Peyer's patch (tissue), 4 donors: ENCODE measurements around the gene B3GALT5. TPM values are rescaled to one million over a fixed set of nuclear protein-coding genes. Genes with fewer than 3 reads are reported as not detected.
A peak's percentile ranks its signal among the peaks of the same experiment; 100 is the strongest.

Source experiments
- DNase-seq, 3 donors: peaks; one replicate each; pipeline ENCODE4 v3.0.0-alpha.2; 2017 to 2019
- H3K27ac ChIP-seq, 4 donors: fragments of 200-600 bp; sonication (generic); one replicate each; pipeline ENCODE4 v1.5.1; 2016 to 2019
- H3K27me3 ChIP-seq, 2 donors: fragments of 200-600 bp; sonication (generic); one replicate each; pipeline ENCODE4 v1.5.1; 2019
- H3K36me3 ChIP-seq, 3 donors: fragments of 200-600 bp; sonication (generic); one replicate each; pipeline ENCODE4 v1.5.1; 2016 to 2019
- H3K4me1 ChIP-seq, 4 donors: fragments of 200-600 bp; sonication (generic); one replicate each; pipeline ENCODE4 v1.5.1; 2016 to 2019
- H3K4me3 ChIP-seq, 4 donors: fragments of 200-600 bp; sonication (generic); 1 replicate in 3 of 4; 2 replicates in 1 of 4; pipeline ENCODE4 v1.5.1; 2016 to 2019; ENCODE audit warnings: mild to moderate bottlenecking in 1 of 4
- H3K9me3 ChIP-seq, 4 donors: fragments of 200-600 bp; sonication (generic); one replicate each; pipeline ENCODE4 v1.5.1; 2016 to 2019; ENCODE audit warnings: mild to moderate bottlenecking in 1 of 4
- CTCF ChIP-seq, 6 experiments: fragments of 450-650 bp in 4 of 6; fragments of 200-600 bp in 2 of 6; sonication (generic) in 1 of 6; IDR thresholded peaks; one replicate each; pipeline ENCODE4 v1.5.1; 2017 to 2019; ENCODE audit warnings: antibody characterized with exemption in 6 of 6, mild to moderate bottlenecking in 3 of 6, moderate library complexity in 1 of 6
- POLR2A ChIP-seq, 2 donors: fragments of 450-650 bp; IDR thresholded peaks; one replicate each; pipeline ENCODE4 v1.5.1; 2017; ENCODE audit warnings: antibody characterized with exemption in 2 of 2, mild to moderate bottlenecking in 2 of 2, moderate library complexity in 2 of 2
- total RNA-seq, 4 donors: library from RNA; depleted of rRNA; stranded (reverse); fragments of >200 nt; gene quantifications; one replicate each; pipeline ENCODE4 v1.1.0, GENCODE V29; 2016

Gene B3GALT5
- total RNA-seq, 4 donors from 2014 or later, result 16.5 to 147 (median 125) TPM

- Histone ChIP-seq H3K4me1 (peaks cover 0 to 18% (median 0%) of the 10 kb centered on the region in 4 donors), H3K4me3 (no peak overlapping the region)
Measured at GRCh38 chr21:39667353-39667891, 54.7 kb downstream of the B3GALT5 start.

DNA sequence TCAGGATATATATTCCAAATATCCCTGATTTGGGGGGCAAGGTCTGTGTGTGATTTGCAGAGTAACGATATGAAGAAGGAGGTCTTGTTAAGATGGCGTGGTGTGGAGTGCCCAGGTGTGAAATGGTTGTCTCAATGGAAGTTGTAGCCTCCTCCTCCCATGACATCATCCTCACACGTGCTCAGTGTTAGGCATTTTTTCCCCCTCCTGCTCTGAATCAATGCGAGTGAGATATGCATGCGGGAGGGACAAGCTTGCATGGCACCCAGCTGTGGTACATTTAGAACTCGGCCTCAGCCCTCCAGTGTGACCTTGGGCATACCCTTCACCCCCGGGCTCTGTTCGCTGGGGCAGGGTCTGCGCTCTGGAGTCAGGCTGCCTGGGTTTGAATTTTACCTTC is 55.6 kb downstream of the B3GALT5 start:
- Histone ChIP-seq H3K4me3 (no peak overlapping the region), H3K27me3 (no peaks in the 10 kb centered on the region), H3K9me3 (no peaks in the 10 kb centered on the region), H3K27ac (no peak overlapping the region), H3K36me3 (peaks cover 0 to 15% (median 0%) of the 10 kb centered on the region in 3 donors), H3K4me1 (peaks cover 0 to 20% (median 0%) of the 10 kb centered on the region in 4 donors)
- DNase-seq, result no peak
- no peak for TF ChIP-seq POLR2A (IDR thresholded peaks at IDR 0.05)
- no peak for TF ChIP-seq CTCF (IDR thresholded peaks at IDR 0.05)

More at GRCh38 chr21:39667353-39667891, 54.7 kb downstream of the B3GALT5 start:
- TF ChIP-seq CTCF (IDR thresholded peaks at IDR 0.05) (no peak), POLR2A (IDR thresholded peaks at IDR 0.05) (no peak)
- Histone ChIP-seq H3K36me3 (peaks cover 0 to 22% (median 0%) of the 10 kb centered on the region in 3 donors), H3K27ac (no peak overlapping the region), H3K27me3 (no peaks in the 10 kb centered on the region), H3K9me3 (no peaks in the 10 kb centered on the region)
- DNase-seq, result no peak

DNA sequence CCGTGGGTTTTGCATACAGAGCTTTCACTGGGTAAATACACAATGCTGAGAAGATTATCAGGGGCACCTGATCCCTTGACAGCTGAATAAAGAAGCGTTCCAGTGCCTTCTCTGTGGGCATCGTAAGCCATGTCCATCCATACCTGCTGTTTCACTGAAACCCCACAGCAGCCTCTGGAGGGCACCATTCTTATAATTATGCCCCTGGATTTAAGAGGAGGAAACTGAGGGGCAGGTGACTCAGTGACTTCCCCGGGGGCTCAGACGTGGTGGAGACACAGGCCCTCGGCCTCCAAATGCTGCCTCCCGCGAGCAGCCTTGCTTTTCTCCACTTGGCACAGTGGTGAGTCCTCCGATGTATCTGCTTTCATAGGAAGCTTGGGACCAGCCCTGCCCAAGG is 56.7 kb downstream of the B3GALT5 start:
- no peak for TF ChIP-seq CTCF (IDR thresholded peaks at IDR 0.05)
- TF ChIP-seq POLR2A (IDR thresholded peaks at IDR 0.05), result no peak
- H3K4me3 ChIP-seq, result no peak overlapping the region
- H3K9me3 ChIP-seq, result no peaks in the 10 kb centered on the region
- H3K4me1 ChIP-seq, result peaks cover 0 to 29% (median 0%) of the 10 kb centered on the region in 4 donors
- DNase-seq, result no peak
- peak overlapping the region in 3 of 4 donors; percentile 17 to 87 (median 69) for H3K27ac ChIP-seq
- H3K36me3 ChIP-seq, result peaks cover 0 to 9% (median 0%) of the 10 kb centered on the region in 3 donors
- H3K27me3 ChIP-seq, result no peaks in the 10 kb centered on the region

DNA sequence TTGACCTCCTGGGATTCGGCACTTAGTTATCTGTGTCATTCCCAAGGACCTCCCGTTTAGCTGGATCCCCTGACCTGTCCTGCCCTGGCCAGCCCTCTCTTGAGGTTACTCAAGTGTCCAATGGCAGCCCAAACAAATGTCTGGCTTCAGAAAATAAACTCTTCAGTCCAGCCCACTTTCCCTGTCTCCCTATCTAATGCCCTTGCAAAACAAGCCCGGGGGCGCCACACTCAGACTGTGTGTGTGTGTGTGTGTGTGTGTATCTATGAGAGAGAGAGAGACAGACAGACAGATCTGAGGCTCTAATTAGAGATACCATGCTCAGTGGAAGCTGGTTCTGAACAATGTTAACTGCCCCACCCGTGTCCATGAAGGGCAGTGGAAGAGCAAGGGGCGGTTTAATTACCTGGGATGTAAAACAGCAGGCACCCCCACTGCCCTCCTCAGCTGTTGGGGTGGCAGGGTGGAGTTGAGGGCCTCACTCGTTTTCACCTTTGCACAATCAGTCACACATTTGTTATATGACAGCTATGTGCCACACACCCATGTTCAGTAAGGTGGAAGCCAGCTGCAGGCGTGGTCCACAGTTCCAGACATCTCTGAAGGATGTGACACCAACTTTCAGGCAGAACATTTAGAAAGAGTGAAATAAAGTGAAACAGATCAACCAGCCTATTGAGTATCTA is 57.4 kb downstream of the B3GALT5 start:
- DNase-seq, result peak in 2 of 3 donors; percentile 79 to 85
- H3K27ac ChIP-seq, result peak overlapping the region in 3 of 4 donors; percentile 17 to 87 (median 69)
- peaks cover 0 to 9% (median 0%) of the 10 kb centered on the region in 3 donors for H3K36me3 ChIP-seq
- peak; percentile 40 to 70 for TF ChIP-seq POLR2A (IDR thresholded peaks at IDR 0.05)
- peak in 1 of 6 experiments; percentile 20 for TF ChIP-seq CTCF (IDR thresholded peaks at IDR 0.05)
- H3K4me1 ChIP-seq, result peaks cover 0 to 35% (median 0%) of the 10 kb centered on the region in 4 donors
- no peak overlapping the region for H3K4me3 ChIP-seq
- no peaks in the 10 kb centered on the region for H3K9me3 ChIP-seq
- no peaks in the 10 kb centered on the region for H3K27me3 ChIP-seq

DNA sequence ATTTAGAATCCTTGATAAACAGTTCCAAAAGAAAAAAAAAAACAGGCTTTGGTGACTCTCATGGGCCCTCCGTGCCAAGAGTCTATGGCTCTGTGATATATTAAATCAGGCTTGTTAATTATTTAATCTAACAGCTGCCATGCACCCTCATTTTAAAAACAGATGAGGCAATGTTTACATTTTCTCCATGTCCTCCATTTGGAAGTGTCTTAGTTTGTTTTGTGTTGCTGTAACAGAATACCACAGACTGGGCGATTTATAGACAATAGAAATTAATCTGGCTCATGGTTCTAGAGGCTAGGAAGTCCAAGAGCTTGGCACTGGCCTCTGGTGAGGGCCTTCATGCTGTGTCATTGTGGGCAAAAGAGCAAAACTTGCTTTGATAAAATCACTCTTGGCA is 58.0 kb downstream of the B3GALT5 start:
- Histone ChIP-seq H3K4me1 (peaks cover 0 to 36% (median 0%) of the 10 kb centered on the region in 4 donors), H3K9me3 (no peaks in the 10 kb centered on the region), H3K27me3 (no peaks in the 10 kb centered on the region), H3K4me3 (no peak overlapping the region), H3K36me3 (peaks cover 0 to 4% (median 0%) of the 10 kb centered on the region in 3 donors), H3K27ac (peak overlapping the region in 3 of 4 donors; percentile 17 to 87 (median 69))
- no peak for TF ChIP-seq CTCF (IDR thresholded peaks at IDR 0.05)
- TF ChIP-seq POLR2A (IDR thresholded peaks at IDR 0.05), result no peak
- no peak for DNase-seq
